DND-41 (cell line): ENCODE data around the gene TCP11.

ENCODE experiments used
- CTCF ChIP-seq: IDR thresholded peaks from 2 replicates; pipeline ENCODE4 v1.5.1; 2012; ENCODE audit warnings: borderline replicate concordance, low read length, moderate library complexity, mild to moderate bottlenecking; ENCODE audit not compliant: poor library complexity, severe bottlenecking; ENCODE audit errors: extremely low read depth
- EZH2 ChIP-seq: IDR thresholded peaks from 3 replicates; pipeline ENCODE4 v1.6.1; 2012; ENCODE audit warnings: borderline replicate concordance, low read depth, mild to moderate bottlenecking, moderate library complexity, low read length, inconsistent platforms; ENCODE audit not compliant: severe bottlenecking

- TF ChIP-seq CTCF (no peak), EZH2 (no peak)
These were observed 7.1 kb upstream of the TCP11 start for GRCh38 chr6:35148167-35148741.
